HFFc6 (cell line): ENCODE data around the gene MRS2. TPM values are rescaled to one million over a fixed set of nuclear protein-coding genes. Genes with fewer than 3 reads are reported as not detected.

Source experiments
- DNase-seq: peaks from one replicate; pipeline ENCODE4 v3.0.0-alpha.2; 2018
- H3K27ac Mint-ChIP-seq: 2 replicates; pipeline ENCODE4 v1.8.0; 2020; ENCODE audit warnings: mild to moderate bottlenecking, mixed read lengths
- H3K27me3 Mint-ChIP-seq: 2 replicates; pipeline ENCODE4 v1.8.0; 2021; ENCODE audit warnings: mild to moderate bottlenecking, moderate library complexity, mixed read lengths; ENCODE audit not compliant: insufficient read depth
- H3K36me3 Mint-ChIP-seq: 2 replicates; pipeline ENCODE4 v1.8.0; 2021; ENCODE audit warnings: low read depth, mixed read lengths
- H3K4me1 Mint-ChIP-seq: 2 replicates; pipeline ENCODE4 v1.8.0; 2020; ENCODE audit warnings: low read depth, mixed read lengths
- H3K4me3 Mint-ChIP-seq: 2 replicates; pipeline ENCODE4 v1.8.0; 2020; ENCODE audit warnings: mild to moderate bottlenecking, moderate library complexity, mixed read lengths
- H3K9me3 Mint-ChIP-seq: 2 replicates; pipeline ENCODE4 v1.8.0; 2020; ENCODE audit warnings: mild to moderate bottlenecking, mixed read lengths
- CTCF ChIP-seq: fragments of 200-600 bp; sonication (generic); IDR thresholded peaks from 2 replicates; pipeline ENCODE4 v1.5.0; 2021; ENCODE audit warnings: antibody characterized with exemption, mild to moderate bottlenecking
- total RNA-seq, 6 experiments: library from RNA; stranded (reverse); fragmentation: NEBNext Ultra II Directional; extraction: Animal tissue kit (Norgen Biotek cat#: 25700); gene quantifications; 2 replicates in 1 of 6; 3 replicates in 5 of 6; pipeline ENCODE4 v1.2.3, GENCODE V29; 2021

The MRS2 gene
- total RNA-seq, 6 experiments from 2014 or later: 14.7 to 21.1 (median 16.9) TPM

GRCh38 chr6:24441599-24441904 is 38.8 kb downstream of the MRS2 start:
- no peak overlapping the region for H3K27ac Mint-ChIP-seq
- DNase-seq: no peak
- H3K4me3 Mint-ChIP-seq: no peak overlapping the region
- H3K36me3 Mint-ChIP-seq: no peaks in the 10 kb centered on the region
- peaks cover 11% of the 10 kb centered on the region for H3K4me1 Mint-ChIP-seq
- H3K9me3 Mint-ChIP-seq: no peaks in the 10 kb centered on the region
- H3K27me3 Mint-ChIP-seq: peaks cover 9% of the 10 kb centered on the region
- TF ChIP-seq CTCF: no peak

GRCh38 chr6:24444588-24444987 is 41.9 kb downstream of the MRS2 start:
- Mint-ChIP-seq H3K9me3 (no peaks in the 10 kb centered on the region), H3K4me3 (no peak overlapping the region), H3K27ac (no peak overlapping the region), H3K4me1 (peaks cover 11% of the 10 kb centered on the region), H3K36me3 (no peaks in the 10 kb centered on the region), H3K27me3 (peaks cover 6% of the 10 kb centered on the region; the same call in 1 of the 2 replicates)
- TF ChIP-seq CTCF: no peak
- DNase-seq: no peak

- Mint-ChIP-seq H3K27me3 (peaks cover 4% of the 10 kb centered on the region; the same call in 1 of the 2 replicates), H3K9me3 (no peaks in the 10 kb centered on the region), H3K4me1 (peaks cover 11% of the 10 kb centered on the region), H3K36me3 (no peaks in the 10 kb centered on the region), H3K27ac (no peak overlapping the region), H3K4me3 (no peak overlapping the region)
- TF ChIP-seq CTCF: no peak
- no peak for DNase-seq
These were observed 43.0 kb downstream of the MRS2 start for GRCh38 chr6:24445704-24446103.

GRCh38 chr6:24446670-24447069 is 43.9 kb downstream of the MRS2 start:
- H3K27ac Mint-ChIP-seq: no peak overlapping the region
- no peaks in the 10 kb centered on the region for H3K9me3 Mint-ChIP-seq
- no peak for DNase-seq
- TF ChIP-seq CTCF: no peak
- peaks cover 4% of the 10 kb centered on the region; the same call in 1 of the 2 replicates for H3K27me3 Mint-ChIP-seq
- no peaks in the 10 kb centered on the region for H3K36me3 Mint-ChIP-seq
- peaks cover 11% of the 10 kb centered on the region for H3K4me1 Mint-ChIP-seq
- no peak overlapping the region for H3K4me3 Mint-ChIP-seq

GRCh38 chr6:24448396-24448795 is 45.7 kb downstream of the MRS2 start:
- no peaks in the 10 kb centered on the region for H3K36me3 Mint-ChIP-seq
- no peak overlapping the region for H3K4me3 Mint-ChIP-seq
- peaks cover 4% of the 10 kb centered on the region; the same call in 1 of the 2 replicates for H3K4me1 Mint-ChIP-seq
- no peaks in the 10 kb centered on the region for H3K9me3 Mint-ChIP-seq
- DNase-seq: no peak
- H3K27me3 Mint-ChIP-seq: peaks cover 4% of the 10 kb centered on the region; the same call in 1 of the 2 replicates
- TF ChIP-seq CTCF: no peak
- no peak overlapping the region for H3K27ac Mint-ChIP-seq
